H9 (cell line): Measurements from ENCODE around the gene VEGFD. TPM values are rescaled to one million over a fixed set of nuclear protein-coding genes. Genes with fewer than 3 reads are reported as not detected.

Experiments used
- DNase-seq: peaks from one replicate; pipeline ENCODE4 v3.0.0-alpha.2; 2017
- H2AFZ ChIP-seq: one replicate; pipeline ENCODE4 v1.6.1; 2013; ENCODE audit warnings: mild to moderate bottlenecking, low read length, control low read depth, moderate library complexity
- H2AK5ac ChIP-seq: 2 replicates; pipeline ENCODE4 v1.6.1; 2013; ENCODE audit warnings: low read length, control low read depth, mixed read lengths; ENCODE audit not compliant: insufficient read length
- H2BK120ac ChIP-seq: one replicate; pipeline ENCODE4 v1.6.1; 2013; ENCODE audit warnings: low read depth, mild to moderate bottlenecking, low read length, control low read depth, inconsistent platforms; ENCODE audit not compliant: poor library complexity, severe bottlenecking
- H2BK12ac ChIP-seq: 2 replicates; pipeline ENCODE4 v1.6.1; 2013; ENCODE audit warnings: low read length, control low read depth, mixed read lengths, low read depth; ENCODE audit not compliant: insufficient read length
- H2BK15ac ChIP-seq: 2 replicates; pipeline ENCODE4 v1.6.1; 2013; ENCODE audit warnings: low read depth, low read length, control low read depth
- H2BK20ac ChIP-seq: one replicate; pipeline ENCODE4 v1.6.1; 2013; ENCODE audit warnings: low read depth, mild to moderate bottlenecking, low read length, control low read depth, inconsistent platforms; ENCODE audit not compliant: poor library complexity, severe bottlenecking
- H2BK5ac ChIP-seq: 2 replicates; pipeline ENCODE4 v1.6.1; 2013; ENCODE audit warnings: low read length, control low read depth, mixed read lengths; ENCODE audit not compliant: insufficient read length
- H3K14ac ChIP-seq: 2 replicates; pipeline ENCODE4 v1.6.1; 2013; ENCODE audit warnings: low read length, control low read depth; ENCODE audit not compliant: insufficient read depth
- H3K18ac ChIP-seq: 2 replicates; pipeline ENCODE4 v1.6.1; 2013; ENCODE audit warnings: low read depth, mild to moderate bottlenecking, mixed read lengths, low read length, control low read depth; ENCODE audit not compliant: insufficient read length
- H3K23ac ChIP-seq: 2 replicates; pipeline ENCODE4 v1.6.1; 2013; ENCODE audit warnings: low read length, control low read depth, mixed read lengths, low read depth; ENCODE audit not compliant: insufficient read length
- H3K23me2 ChIP-seq: 2 replicates; pipeline ENCODE4 v1.6.1; 2013; ENCODE audit warnings: low read depth, mild to moderate bottlenecking, mixed read lengths, low read length, control low read depth; ENCODE audit not compliant: insufficient read length, poor library complexity, severe bottlenecking
- H3K27ac ChIP-seq: 2 replicates; pipeline ENCODE4 v1.5.1; 2013; ENCODE audit warnings: low read length, control low read depth, mixed read lengths, low read depth; ENCODE audit not compliant: insufficient read length
- H3K27me3 ChIP-seq: 2 replicates; pipeline ENCODE4 v1.6.1; 2013; ENCODE audit warnings: low read length, control low read depth, inconsistent platforms; ENCODE audit not compliant: insufficient read depth
- H3K4ac ChIP-seq: 2 replicates; pipeline ENCODE4 v1.6.1; 2013; ENCODE audit warnings: low read depth, mild to moderate bottlenecking, control low read depth, inconsistent platforms, low read length, moderate library complexity
- H3K4me1 ChIP-seq: 2 replicates; pipeline ENCODE4 v1.6.1; 2013; ENCODE audit warnings: low read length, control low read depth, inconsistent platforms; ENCODE audit not compliant: insufficient read depth
- H3K4me2 ChIP-seq: 2 replicates; pipeline ENCODE4 v1.6.1; 2013; ENCODE audit warnings: low read length, control low read depth, mixed read lengths; ENCODE audit not compliant: insufficient read length, insufficient read depth
- H3K56ac ChIP-seq: 2 replicates; pipeline ENCODE4 v1.6.1; 2013; ENCODE audit warnings: low read depth, mild to moderate bottlenecking, mixed read lengths, low read length, control low read depth; ENCODE audit not compliant: insufficient read length
- H3K79me1 ChIP-seq: 2 replicates; pipeline ENCODE4 v1.6.1; 2013; ENCODE audit warnings: low read depth, mild to moderate bottlenecking, moderate library complexity, low read length, control low read depth, inconsistent platforms; ENCODE audit not compliant: insufficient read depth, poor library complexity, severe bottlenecking
- H3K79me2 ChIP-seq: 2 replicates; pipeline ENCODE4 v1.6.1; 2013; ENCODE audit warnings: low read length, control low read depth, inconsistent platforms; ENCODE audit not compliant: insufficient read depth
- H3K9ac ChIP-seq: 2 replicates; pipeline ENCODE4 v1.6.1; 2013; ENCODE audit warnings: low read length, control low read depth, mixed read lengths; ENCODE audit not compliant: insufficient read length; ENCODE audit errors: extremely low read depth
- H3K9me3 ChIP-seq: one replicate; pipeline ENCODE4 v1.6.1; 2013; ENCODE audit warnings: low read depth, low read length, inconsistent platforms; ENCODE audit not compliant: control insufficient read depth
- H3T11ph ChIP-seq: one replicate; pipeline ENCODE4 v1.6.1; 2013; ENCODE audit warnings: mild to moderate bottlenecking, low read length, control low read depth, inconsistent platforms
- H4K20me1 ChIP-seq: one replicate; pipeline ENCODE4 v1.6.1; 2013; ENCODE audit not compliant: control insufficient read depth, insufficient read length, insufficient read depth
- H4K5ac ChIP-seq: 2 replicates; pipeline ENCODE4 v1.6.1; 2013; ENCODE audit warnings: low read depth, mild to moderate bottlenecking, mixed read lengths, low read length, control low read depth; ENCODE audit not compliant: insufficient read length
- H4K8ac ChIP-seq: replicated peaks from 2 replicates; pipeline ENCODE4 v1.6.1; 2013; ENCODE audit warnings: low read length, control low read depth, mixed read lengths, low read depth; ENCODE audit not compliant: insufficient read length
- H4K91ac ChIP-seq: 2 replicates; pipeline ENCODE4 v1.6.1; 2013; ENCODE audit warnings: low read depth, mild to moderate bottlenecking, moderate library complexity, mixed read lengths, low read length, control low read depth; ENCODE audit not compliant: insufficient read length
- H3K27ac Mint-ChIP-seq, 3 experiments: 2 replicates in 2 of 3; 3 replicates in 1 of 3; pipeline ENCODE4 v1.8.0; 2020 to 2021; ENCODE audit warnings: mixed read lengths in 3 of 3, mild to moderate bottlenecking in 1 of 3, moderate library complexity in 1 of 3
- H3K27me3 Mint-ChIP-seq: 2 replicates; pipeline ENCODE4 v1.8.0; 2021; ENCODE audit warnings: low read depth, mild to moderate bottlenecking, moderate library complexity, mixed read lengths
- H3K36me3 Mint-ChIP-seq, 3 experiments: 2 replicates in 2 of 3; 3 replicates in 1 of 3; pipeline ENCODE4 v1.8.0; 2020 to 2021; ENCODE audit warnings: low read depth in 3 of 3, mixed read lengths in 3 of 3; ENCODE audit not compliant: insufficient read depth in 1 of 3
- H3K4me1 Mint-ChIP-seq, 2 experiments: 2 replicates each; pipeline ENCODE4 v1.8.0; 2020; ENCODE audit warnings: mixed read lengths in 2 of 2
- H3K4me3 Mint-ChIP-seq, 2 experiments: 2 replicates in 1 of 2; 3 replicates in 1 of 2; pipeline ENCODE4 v1.8.0; 2020 to 2021; ENCODE audit warnings: mild to moderate bottlenecking in 2 of 2, mixed read lengths in 2 of 2, moderate library complexity in 1 of 2
- H3K9me3 Mint-ChIP-seq, 2 experiments: 2 replicates in 1 of 2; 3 replicates in 1 of 2; pipeline ENCODE4 v1.8.0; 2020; ENCODE audit warnings: mild to moderate bottlenecking in 2 of 2, mixed read lengths in 2 of 2, moderate library complexity in 1 of 2
- WGBS: extraction: QIAGEN DNeasy Blood & Tissue Kit; methylation state at CpG from one replicate; pipeline ENCODE4 v1.1.7; 2013; ENCODE audit warnings: missing lambda C conversion rate, low lambda C conversion rate, mixed read lengths; ENCODE audit not compliant: insufficient read length; ENCODE audit errors: extremely low coverage; 5-methylcytosine and 5-hydroxymethylcytosine counted together
- total RNA-seq: library from RNA; stranded (reverse); gene quantifications from 2 replicates; pipeline ENCODE4 v1.2.1, GENCODE V29; 2021
- TF ChIP-seq, protein P1 (sequence below): fragments of 200-600 bp; sonication (generic); conservative IDR thresholded peaks from 3 replicates; pipeline ENCODE4 v1.8.0; 2021; ENCODE audit warnings: antibody characterized with exemption, mild to moderate bottlenecking

VEGFD gene
- total RNA-seq, 1 experiment from 2014 or later, result 0.11 TPM

DNA sequence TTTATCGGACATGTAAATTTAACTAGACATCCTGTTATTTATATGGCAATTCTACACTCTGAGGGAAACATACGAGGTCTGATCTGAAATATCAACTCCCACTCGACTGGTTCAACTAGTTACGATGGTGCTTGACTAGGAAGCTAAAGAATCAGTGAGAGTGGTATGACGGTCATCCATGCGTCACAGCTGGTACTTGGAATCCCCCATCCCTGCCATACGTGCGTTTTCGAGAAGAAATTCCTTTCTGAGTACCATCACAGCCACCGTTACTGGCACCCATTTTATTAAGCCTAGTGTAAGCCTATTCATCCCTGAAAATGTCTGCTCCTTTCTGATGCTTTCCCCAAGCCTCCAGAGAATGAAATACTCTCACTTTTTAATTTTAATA lies 48.2 kb downstream of the VEGFD start:
- Histone ChIP-seq H3K18ac (no peak overlapping the region), H3K79me2 (no peaks in the 10 kb centered on the region), H2BK5ac (no peak overlapping the region), H2BK15ac (no peak overlapping the region), H3K27ac (no peak overlapping the region), H2BK120ac (no peak overlapping the region), H2AK5ac (no peak overlapping the region), H3K4ac (no peak overlapping the region), H3K9me3 (no peaks in the 10 kb centered on the region), H4K20me1 (no peaks in the 10 kb centered on the region), H3K56ac (no peak overlapping the region), H3T11ph (no peak overlapping the region), H2BK20ac (no peak overlapping the region), H3K4me1 (no peaks in the 10 kb centered on the region), H3K23ac (no peak overlapping the region), H4K91ac (no peak overlapping the region), H3K9ac (peak overlapping the region; percentile 48), H2BK12ac (no peak overlapping the region), H4K5ac (no peak overlapping the region), H3K27me3 (no peaks in the 10 kb centered on the region), H4K8ac (no peak overlapping the region), H3K79me1 (no peaks in the 10 kb centered on the region), H2AFZ (no peak overlapping the region), H3K4me2 (peak overlapping the region; percentile 82), H3K14ac (no peak overlapping the region), H3K23me2 (no peaks in the 10 kb centered on the region)
- TF ChIP-seq, protein P1, sequence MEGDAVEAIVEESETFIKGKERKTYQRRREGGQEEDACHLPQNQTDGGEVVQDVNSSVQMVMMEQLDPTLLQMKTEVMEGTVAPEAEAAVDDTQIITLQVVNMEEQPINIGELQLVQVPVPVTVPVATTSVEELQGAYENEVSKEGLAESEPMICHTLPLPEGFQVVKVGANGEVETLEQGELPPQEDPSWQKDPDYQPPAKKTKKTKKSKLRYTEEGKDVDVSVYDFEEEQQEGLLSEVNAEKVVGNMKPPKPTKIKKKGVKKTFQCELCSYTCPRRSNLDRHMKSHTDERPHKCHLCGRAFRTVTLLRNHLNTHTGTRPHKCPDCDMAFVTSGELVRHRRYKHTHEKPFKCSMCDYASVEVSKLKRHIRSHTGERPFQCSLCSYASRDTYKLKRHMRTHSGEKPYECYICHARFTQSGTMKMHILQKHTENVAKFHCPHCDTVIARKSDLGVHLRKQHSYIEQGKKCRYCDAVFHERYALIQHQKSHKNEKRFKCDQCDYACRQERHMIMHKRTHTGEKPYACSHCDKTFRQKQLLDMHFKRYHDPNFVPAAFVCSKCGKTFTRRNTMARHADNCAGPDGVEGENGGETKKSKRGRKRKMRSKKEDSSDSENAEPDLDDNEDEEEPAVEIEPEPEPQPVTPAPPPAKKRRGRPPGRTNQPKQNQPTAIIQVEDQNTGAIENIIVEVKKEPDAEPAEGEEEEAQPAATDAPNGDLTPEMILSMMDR, result no peak
- H3K27ac Mint-ChIP-seq, result peak overlapping the region in 1 of 3 experiments; percentile 92; a peak in 2 of 7 replicates
- H3K36me3 Mint-ChIP-seq, result peaks cover 0 to 9% (median 0%) of the 10 kb centered on the region in 3 experiments; a peak in 3 of 7 replicates
- DNase-seq, result no peak
- no CpG with 5 or more reads among the region's 10 CpGs for WGBS
- peaks cover 2 to 5% of the 10 kb centered on the region in 2 experiments; a peak in 2 of 4 replicates for H3K4me1 Mint-ChIP-seq
- peak overlapping the region; percentile 92 to 93 for H3K4me3 Mint-ChIP-seq
- H3K9me3 Mint-ChIP-seq, result peaks cover 0 to 16% of the 10 kb centered on the region in 2 experiments
- peaks cover 9% of the 10 kb centered on the region for H3K27me3 Mint-ChIP-seq
